A673 (cell line): ENCODE data around the gene RFPL1. TPM values are rescaled to one million over a fixed set of nuclear protein-coding genes. Genes with fewer than 3 reads are reported as not detected.

Experiments
- BruUV-seq: library from RNA; stranded (reverse); fragments of 400-500 nt; replicated peaks from 2 replicates; lab custom pipeline; 2021; lab: Mats Ljungman, UMichigan
- CTCF ChIA-PET: fragments of 300-600 bp; sonication (Branson Sonifier 250); formaldehyde crosslinking; loops from one replicate; lab custom pipeline; 2022; ENCODE audit warnings: antibody characterized with exemption; lab: Charles Lee
- POLR2A ChIA-PET: fragments of 300-600 bp; sonication (Branson Sonifier 250); formaldehyde crosslinking; loops from one replicate; lab custom pipeline; 2022; ENCODE audit warnings: antibody characterized with exemption; ENCODE audit not compliant: low non-redundant PET; lab: Charles Lee
- DNase-seq: peaks from one replicate; pipeline ENCODE4 v3.0.0-alpha.2; 2015; ENCODE audit warnings: low spot score
- H3K27ac ChIP-seq: fragments of 200-600 bp; sonication (generic); 2 replicates; pipeline ENCODE4 v1.5.1; 2016; ENCODE audit warnings: mixed run types, low read depth, mild to moderate bottlenecking, mixed read lengths, antibody characterized with exemption, low read length; ENCODE audit not compliant: poor library complexity, severe bottlenecking
- H3K27me3 ChIP-seq: fragments of 200-600 bp; sonication (generic); replicated peaks from 2 replicates; pipeline ENCODE4 v1.6.1; 2017; ENCODE audit warnings: mixed run types, low read depth, mild to moderate bottlenecking, mixed read lengths, antibody characterized with exemption, low read length; ENCODE audit not compliant: insufficient read depth, poor library complexity
- H3K36me3 ChIP-seq: fragments of 200-600 bp; sonication (generic); 2 replicates; pipeline ENCODE4 v1.6.1; 2016; ENCODE audit warnings: mixed run types, mild to moderate bottlenecking, mixed read lengths, antibody characterized with exemption, low read length; ENCODE audit not compliant: insufficient read depth, poor library complexity, severe bottlenecking
- H3K4me1 ChIP-seq: fragments of 200-600 bp; sonication (generic); 2 replicates; pipeline ENCODE4 v1.6.1; 2017; ENCODE audit warnings: mixed run types, mild to moderate bottlenecking, mixed read lengths, antibody characterized with exemption, low read length; ENCODE audit not compliant: insufficient read depth, poor library complexity, severe bottlenecking
- H3K4me3 ChIP-seq: fragments of 200-600 bp; sonication (generic); 2 replicates; pipeline ENCODE4 v1.5.1; 2016; ENCODE audit warnings: low read depth, mixed run types, mild to moderate bottlenecking, mixed read lengths, low read length; ENCODE audit not compliant: poor library complexity, severe bottlenecking
- H3K9me3 ChIP-seq: fragments of 200-600 bp; sonication (generic); 2 replicates; pipeline ENCODE4 v1.6.1; 2016; ENCODE audit warnings: mixed run types, low read depth, mild to moderate bottlenecking, mixed read lengths, antibody characterized with exemption, low read length; ENCODE audit not compliant: poor library complexity, severe bottlenecking
- EZH2 ChIP-seq: fragments of 200-600 bp; sonication (generic); IDR thresholded peaks from 2 replicates; pipeline ENCODE4 v1.6.1; 2017; ENCODE audit warnings: borderline replicate concordance, low read depth, mild to moderate bottlenecking, mixed read lengths, antibody characterized with exemption, low read length; ENCODE audit not compliant: poor library complexity, severe bottlenecking
- intact Hi-C: fragments of 100-400 bp; cut with micrococcal nuclease; formaldehyde crosslinking; loops from one replicate; pipeline ENCODE4 v1.10.0; 2022; ENCODE audit not compliant: unreplicated experiment
- total RNA-seq: library from RNA; stranded (reverse); gene quantifications from 2 replicates; pipeline ENCODE4 v1.2.3, GENCODE V29; 2021
- TF ChIP-seq, protein P1 (sequence below): fragments of 300-800, 200-600 bp; sonication (generic); conservative IDR thresholded peaks from 2 replicates; pipeline ENCODE4 v1.5.1; 2017; ENCODE audit warnings: low read depth, mild to moderate bottlenecking, antibody characterized with exemption, low read length, moderate library complexity, mixed read lengths

RFPL1 gene
- total RNA-seq, 1 experiment from 2014 or later = not detected

DNA sequence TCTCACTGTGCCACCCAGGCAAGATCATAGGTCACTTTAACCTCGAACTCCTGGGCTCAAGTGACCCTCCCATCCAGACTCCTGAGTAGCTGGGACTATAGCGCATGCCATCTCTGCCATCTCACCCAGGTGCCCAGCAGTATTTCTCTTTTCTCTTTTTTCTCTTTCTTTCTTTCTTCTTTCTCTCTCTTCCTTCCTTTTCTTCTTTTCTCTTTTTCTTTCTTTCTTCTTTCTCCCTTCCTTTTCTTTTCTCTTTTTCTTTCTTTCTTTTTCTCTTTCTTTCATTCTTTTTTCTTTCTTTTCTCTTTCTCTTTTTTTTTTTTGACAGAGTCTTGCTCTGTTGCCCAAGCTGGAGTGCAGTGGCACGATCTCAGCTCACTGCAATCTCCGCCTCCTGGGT lies 13.5 kb downstream of the RFPL1 start:
- intact Hi-C loops = no loop called here
- Histone ChIP-seq H3K36me3 (no peaks in the 10 kb centered on the region), H3K4me3 (no peak overlapping the region), H3K4me1 (no peaks in the 10 kb centered on the region), H3K9me3 (no peaks in the 10 kb centered on the region), H3K27ac (no peak overlapping the region), H3K27me3 (no peaks in the 10 kb centered on the region)
- no TSS peak for BruUV-seq
- TF ChIP-seq, protein P1, sequence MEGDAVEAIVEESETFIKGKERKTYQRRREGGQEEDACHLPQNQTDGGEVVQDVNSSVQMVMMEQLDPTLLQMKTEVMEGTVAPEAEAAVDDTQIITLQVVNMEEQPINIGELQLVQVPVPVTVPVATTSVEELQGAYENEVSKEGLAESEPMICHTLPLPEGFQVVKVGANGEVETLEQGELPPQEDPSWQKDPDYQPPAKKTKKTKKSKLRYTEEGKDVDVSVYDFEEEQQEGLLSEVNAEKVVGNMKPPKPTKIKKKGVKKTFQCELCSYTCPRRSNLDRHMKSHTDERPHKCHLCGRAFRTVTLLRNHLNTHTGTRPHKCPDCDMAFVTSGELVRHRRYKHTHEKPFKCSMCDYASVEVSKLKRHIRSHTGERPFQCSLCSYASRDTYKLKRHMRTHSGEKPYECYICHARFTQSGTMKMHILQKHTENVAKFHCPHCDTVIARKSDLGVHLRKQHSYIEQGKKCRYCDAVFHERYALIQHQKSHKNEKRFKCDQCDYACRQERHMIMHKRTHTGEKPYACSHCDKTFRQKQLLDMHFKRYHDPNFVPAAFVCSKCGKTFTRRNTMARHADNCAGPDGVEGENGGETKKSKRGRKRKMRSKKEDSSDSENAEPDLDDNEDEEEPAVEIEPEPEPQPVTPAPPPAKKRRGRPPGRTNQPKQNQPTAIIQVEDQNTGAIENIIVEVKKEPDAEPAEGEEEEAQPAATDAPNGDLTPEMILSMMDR = no peak
- TF ChIP-seq EZH2 = no peak
- DNase-seq = no peak
- ChIA-PET CTCF (no interaction called here), POLR2A (no interaction called here)

DNA sequence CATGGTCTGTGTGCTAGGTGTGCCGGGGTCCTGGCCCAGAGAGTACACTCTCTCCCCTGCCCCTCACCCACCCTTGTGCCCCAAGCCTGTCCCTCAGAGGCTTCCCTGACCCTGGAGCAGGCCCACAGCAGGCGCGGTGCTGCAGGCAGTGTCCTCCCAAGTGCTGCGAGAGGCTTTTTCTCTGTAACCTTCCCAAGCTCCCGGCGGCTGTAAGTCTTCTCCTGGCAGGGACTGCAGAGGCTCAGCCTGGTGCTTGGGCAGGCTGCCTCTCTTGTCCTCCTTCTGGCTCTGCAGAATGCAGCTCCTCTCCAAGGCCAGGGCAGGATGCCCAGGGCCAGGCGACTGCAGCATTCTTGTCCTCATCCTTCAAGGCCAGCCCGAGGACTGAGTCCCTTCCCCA lies 15.9 kb downstream of the RFPL1 start:
- no peaks in the 10 kb centered on the region for H3K9me3 ChIP-seq
- no peak overlapping the region for H3K27ac ChIP-seq
- no TSS peak for BruUV-seq
- no peak overlapping the region for H3K4me3 ChIP-seq
- no peaks in the 10 kb centered on the region for H3K4me1 ChIP-seq
- intact Hi-C loops = no loop called here
- CTCF ChIA-PET = no interaction called here
- no peaks in the 10 kb centered on the region for H3K27me3 ChIP-seq
- POLR2A ChIA-PET = no interaction called here
- DNase-seq = no peak
- TF ChIP-seq, protein P1 = no peak
- TF ChIP-seq EZH2 = no peak
- no peaks in the 10 kb centered on the region for H3K36me3 ChIP-seq

DNA sequence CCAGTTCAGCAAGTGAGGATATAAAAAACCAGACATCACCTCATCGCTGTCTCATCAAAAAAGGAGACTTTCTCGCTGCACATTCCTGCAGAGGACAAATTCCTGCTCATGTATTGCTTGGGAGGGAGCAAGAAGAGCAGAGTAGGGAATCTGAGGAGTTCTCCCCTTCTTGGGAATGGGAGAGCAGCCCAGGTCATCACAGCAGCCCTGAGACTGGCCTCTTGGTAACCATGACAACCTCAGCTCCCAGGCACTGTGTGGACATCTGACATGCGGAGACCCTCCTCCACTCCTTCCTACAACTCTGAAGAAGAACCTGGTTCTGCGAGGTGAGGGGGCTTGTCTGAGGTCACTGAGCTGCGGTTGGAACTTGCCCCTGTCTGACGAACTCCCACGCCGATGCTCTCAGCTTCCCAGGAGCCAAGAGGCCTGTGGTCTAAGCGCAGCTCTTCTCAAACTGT lies 17.9 kb downstream of the RFPL1 start:
- Histone ChIP-seq H3K4me1 (no peaks in the 10 kb centered on the region), H3K4me3 (no peak overlapping the region), H3K9me3 (no peaks in the 10 kb centered on the region), H3K27me3 (no peaks in the 10 kb centered on the region), H3K27ac (no peak overlapping the region), H3K36me3 (no peaks in the 10 kb centered on the region)
- TF ChIP-seq, protein P1 = no peak
- TF ChIP-seq EZH2 = no peak
- intact Hi-C loops = no loop called here
- ChIA-PET CTCF (no interaction called here), POLR2A (no interaction called here)
- DNase-seq = no peak
- no TSS peak for BruUV-seq
